ENCODE results near the gene APBB3.

DNA sequence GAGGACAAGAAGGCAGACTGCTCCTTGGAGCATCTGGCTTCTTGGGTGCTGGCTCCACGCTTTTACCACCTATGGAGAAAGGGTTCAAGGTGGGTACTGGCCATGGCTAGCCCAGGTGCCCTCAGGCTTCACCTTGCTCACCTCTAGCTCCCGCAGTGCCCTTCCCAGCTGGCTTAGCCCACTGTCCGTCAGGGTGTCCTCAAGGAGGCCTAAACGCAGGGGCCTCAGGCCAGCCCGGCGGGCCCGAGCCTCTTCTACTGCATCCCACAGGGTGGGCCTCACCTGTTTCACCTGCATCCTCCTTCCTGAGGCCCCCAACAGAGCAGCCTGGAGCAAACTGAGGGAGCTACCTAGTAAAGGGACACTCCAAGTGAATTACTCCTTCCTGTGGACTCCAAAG lies 9.3 kb upstream of the APBB3 start:
- TF ChIP-seq, protein P1, sequence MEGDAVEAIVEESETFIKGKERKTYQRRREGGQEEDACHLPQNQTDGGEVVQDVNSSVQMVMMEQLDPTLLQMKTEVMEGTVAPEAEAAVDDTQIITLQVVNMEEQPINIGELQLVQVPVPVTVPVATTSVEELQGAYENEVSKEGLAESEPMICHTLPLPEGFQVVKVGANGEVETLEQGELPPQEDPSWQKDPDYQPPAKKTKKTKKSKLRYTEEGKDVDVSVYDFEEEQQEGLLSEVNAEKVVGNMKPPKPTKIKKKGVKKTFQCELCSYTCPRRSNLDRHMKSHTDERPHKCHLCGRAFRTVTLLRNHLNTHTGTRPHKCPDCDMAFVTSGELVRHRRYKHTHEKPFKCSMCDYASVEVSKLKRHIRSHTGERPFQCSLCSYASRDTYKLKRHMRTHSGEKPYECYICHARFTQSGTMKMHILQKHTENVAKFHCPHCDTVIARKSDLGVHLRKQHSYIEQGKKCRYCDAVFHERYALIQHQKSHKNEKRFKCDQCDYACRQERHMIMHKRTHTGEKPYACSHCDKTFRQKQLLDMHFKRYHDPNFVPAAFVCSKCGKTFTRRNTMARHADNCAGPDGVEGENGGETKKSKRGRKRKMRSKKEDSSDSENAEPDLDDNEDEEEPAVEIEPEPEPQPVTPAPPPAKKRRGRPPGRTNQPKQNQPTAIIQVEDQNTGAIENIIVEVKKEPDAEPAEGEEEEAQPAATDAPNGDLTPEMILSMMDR (IDR thresholded peaks at IDR 0.05) = no peak
- no peak for TF ChIP-seq POLR2A (IDR thresholded peaks at IDR 0.05)
- no peak for TF ChIP-seq POLR2AphosphoS5 (IDR thresholded peaks at IDR 0.05)
- TF ChIP-seq EP300 (IDR thresholded peaks at IDR 0.05) = no peak
